ENCODE measurements around the gene AFM.

The AFM gene

DNA sequence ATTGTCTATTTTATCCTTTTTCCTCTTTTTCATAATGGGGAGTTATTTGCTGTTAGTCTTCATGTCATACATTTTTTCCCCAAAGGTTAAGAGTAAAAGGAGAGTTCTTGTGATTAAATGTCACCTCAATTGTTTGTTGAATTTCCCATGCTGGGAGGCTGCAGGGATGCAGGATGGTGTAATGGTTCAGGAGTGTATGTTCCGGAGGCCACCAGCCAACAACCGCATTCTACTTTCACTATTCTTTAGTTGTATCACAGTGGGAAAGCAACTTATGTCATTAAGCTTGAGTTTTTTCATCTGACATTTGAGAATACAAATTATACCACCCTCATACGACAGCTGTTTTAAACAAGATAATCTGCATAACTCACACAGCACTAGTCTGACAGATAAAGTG is 30.1 kb upstream of the AFM start:
- no peak for DNase-seq (ENCODE audit: low spot score)

DNA sequence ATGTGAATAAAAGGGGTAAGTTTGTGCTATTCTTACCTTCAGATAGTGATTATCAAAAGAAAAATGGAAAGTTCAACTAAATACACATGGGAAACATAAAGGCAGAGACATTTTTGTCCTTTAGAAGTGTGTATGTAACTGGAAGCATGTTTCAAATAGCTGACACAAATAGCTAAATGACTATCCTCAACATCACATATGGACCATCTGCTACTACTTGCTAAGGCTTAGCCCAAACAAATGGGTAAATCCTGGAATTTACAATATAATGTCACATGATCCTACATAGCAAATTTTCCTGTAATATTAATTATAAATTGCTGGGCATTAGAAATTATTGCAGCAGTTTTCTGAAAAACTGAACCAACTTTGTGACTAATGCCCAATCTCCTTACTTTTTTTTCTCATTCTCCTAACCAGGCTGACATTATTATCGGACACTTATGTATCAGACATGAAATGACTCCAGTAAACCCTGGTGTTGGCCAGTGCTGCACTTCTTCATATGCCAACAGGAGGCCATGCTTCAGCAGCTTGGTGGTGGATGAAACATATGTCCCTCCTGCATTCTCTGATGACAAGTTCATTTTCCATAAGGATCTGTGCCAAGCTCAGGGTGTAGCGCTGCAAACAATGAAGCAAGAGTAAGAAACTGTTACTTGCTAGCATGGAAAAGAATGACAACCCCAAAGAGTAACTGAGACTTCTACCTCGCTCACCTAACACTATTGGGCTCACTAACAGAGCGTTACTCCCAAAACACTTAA is 29.4 kb upstream of the AFM start:
- DNase-seq (ENCODE audit: low spot score): no peak

GRCh38 chr4:73452953-73453700 is 28.4 kb upstream of the AFM start:
- DNase-seq (ENCODE audit: low spot score): no peak

GRCh38 chr4:73453701-73454005 is 27.9 kb upstream of the AFM start:
- no peak for DNase-seq (ENCODE audit: low spot score)

DNA sequence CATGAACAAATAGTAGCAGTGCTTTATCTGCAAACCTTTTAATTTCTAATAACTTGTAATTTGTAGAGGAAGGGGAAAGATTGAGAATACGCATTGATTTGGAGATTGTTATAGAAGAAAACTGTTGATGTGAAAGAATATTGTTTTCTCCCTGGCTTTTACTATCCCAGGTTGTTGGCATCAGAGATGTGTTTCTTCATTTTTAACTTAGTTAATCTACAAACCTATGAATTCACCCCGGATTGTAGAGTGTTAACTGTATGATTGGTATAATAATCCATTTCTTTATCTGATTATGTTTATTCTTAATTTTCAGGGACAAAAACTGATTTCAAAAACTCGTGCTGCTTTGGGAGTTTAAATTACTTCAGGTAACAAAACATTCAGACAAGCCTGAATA is 26.6 kb upstream of the AFM start:
- DNase-seq (ENCODE audit: low spot score): no peak

GRCh38 chr4:73456177-73457022 is 25.1 kb upstream of the AFM start:
- DNase-seq (ENCODE audit: low spot score): no peak

DNA sequence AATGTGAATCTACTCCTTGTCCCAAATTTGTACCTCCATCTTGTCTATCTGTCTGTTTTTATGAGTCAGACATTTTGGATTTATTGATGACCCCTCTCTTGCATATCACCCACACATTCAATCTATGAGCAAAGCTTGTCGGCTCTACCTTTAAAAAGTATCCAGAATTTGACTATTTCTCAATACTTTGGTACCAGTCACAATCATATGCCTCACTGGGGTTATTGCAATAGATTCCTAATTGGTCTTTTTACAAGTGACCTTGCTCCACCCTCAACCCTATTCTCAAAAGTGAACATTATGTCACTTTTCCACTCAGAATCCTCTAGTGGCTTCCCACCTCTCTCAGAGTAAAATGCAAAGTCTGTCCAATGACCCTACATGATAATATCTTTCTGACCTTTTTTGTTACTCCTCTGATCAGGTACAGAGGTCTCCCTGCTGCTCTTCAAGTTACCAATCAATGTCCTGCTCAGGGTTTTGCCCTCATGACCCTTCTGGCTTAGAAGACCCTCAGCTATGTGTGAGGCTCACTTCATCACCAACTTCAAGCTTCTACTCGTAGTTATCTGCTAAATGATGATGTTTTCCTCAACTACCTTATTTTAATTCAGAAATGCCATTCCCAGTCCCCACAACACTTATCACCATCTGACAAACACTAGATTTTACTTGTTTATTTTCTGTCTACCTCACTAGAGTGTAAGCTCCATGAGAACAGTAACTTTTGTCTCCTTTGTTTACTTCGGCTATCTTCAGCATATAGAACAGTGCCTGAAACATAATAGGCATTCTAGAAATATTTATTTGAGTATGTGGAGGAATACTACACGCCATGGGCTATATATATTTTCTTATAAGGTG is 23.1 kb upstream of the AFM start:
- DNase-seq (ENCODE audit: low spot score): no peak

GRCh38 chr4:73459048-73459421 is 22.5 kb upstream of the AFM start:
- no peak for DNase-seq (ENCODE audit: low spot score)

- DNase-seq (ENCODE audit: low spot score): no peak
Measured at GRCh38 chr4:73460913-73461522, 20.5 kb upstream of the AFM start.

GRCh38 chr4:73468170-73468569 is 13.4 kb upstream of the AFM start:
- DNase-seq (ENCODE audit: low spot score): no peak

- no peak for DNase-seq (ENCODE audit: low spot score)
Measured at GRCh38 chr4:73470728-73471127, 10.8 kb upstream of the AFM start.

GRCh38 chr4:73477176-73477575 is 4.4 kb upstream of the AFM start:
- DNase-seq (ENCODE audit: low spot score): no peak

- no peak for DNase-seq (ENCODE audit: low spot score)
Measured at GRCh38 chr4:73479323-73479722, 2.2 kb upstream of the AFM start.

DNA sequence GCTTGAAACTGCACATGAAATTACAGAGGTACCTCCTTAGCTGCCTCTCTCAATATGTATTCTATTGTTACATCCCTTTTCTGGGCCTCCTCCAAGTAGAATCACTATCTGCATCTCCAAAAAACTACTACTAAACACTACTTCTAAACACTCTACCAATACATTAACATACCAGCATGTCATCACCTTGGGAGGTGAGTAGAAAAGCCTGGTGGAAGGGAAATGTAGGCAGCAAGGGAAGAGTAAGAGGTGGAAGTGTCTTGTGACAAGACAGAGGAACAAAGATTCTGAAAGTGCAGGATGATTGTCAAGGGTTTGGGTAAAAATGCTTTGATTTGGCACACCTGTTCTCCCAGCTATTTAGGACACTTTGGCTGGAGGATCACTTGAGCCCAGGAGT is 3.5 kb downstream of the AFM start:
- no peak for DNase-seq (ENCODE audit: low spot score)

DNA sequence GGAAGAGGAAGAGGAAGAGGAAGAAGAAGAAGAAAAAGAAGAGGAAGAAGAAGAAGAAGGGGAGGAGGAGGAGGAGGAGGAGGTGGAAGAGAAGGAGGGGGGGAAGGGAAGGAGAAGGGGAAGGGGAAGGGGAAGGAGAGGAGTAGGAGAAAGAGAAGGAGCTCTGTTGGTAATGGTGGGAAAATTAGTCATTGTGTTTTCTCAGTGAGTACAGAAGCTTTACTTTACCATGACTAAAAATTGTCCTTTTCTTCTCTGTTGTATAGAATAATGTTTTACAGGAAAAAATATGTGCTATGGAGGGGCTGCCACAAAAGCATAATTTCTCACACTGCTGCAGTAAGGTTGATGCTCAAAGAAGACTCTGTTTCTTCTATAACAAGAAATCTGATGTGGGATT is 4.1 kb downstream of the AFM start:
- no peak for DNase-seq (ENCODE audit: low spot score)

- DNase-seq (ENCODE audit: low spot score): no peak
Measured at GRCh38 chr4:73486497-73486896, 5.0 kb downstream of the AFM start.

- DNase-seq (ENCODE audit: low spot score): no peak
Measured at GRCh38 chr4:73487233-73487632, 5.7 kb downstream of the AFM start.

GRCh38 chr4:73499996-73500765 is 18.6 kb downstream of the AFM start:
- no peak for DNase-seq (ENCODE audit: low spot score)

- no peak for DNase-seq (ENCODE audit: low spot score)
Measured at GRCh38 chr4:73501664-73502265, 20.2 kb downstream of the AFM start.

GRCh38 chr4:73505567-73505966 is 24.0 kb downstream of the AFM start:
- DNase-seq (ENCODE audit: low spot score): no peak
